GM12865 (cell line): Measurements from ENCODE around the gene IGSF23.

Experiments
- DNase-seq: peaks from one replicate; pipeline ENCODE4 v3.0.0; 2010; ENCODE audit warnings: low read depth
- H3K4me3 ChIP-seq: 2 replicates; pipeline ENCODE4 v1.5.1; 2011; ENCODE audit warnings: mild to moderate bottlenecking, low read depth, low read length, control low read depth
- CTCF ChIP-seq: IDR thresholded peaks from 2 replicates; pipeline ENCODE4 v1.5.1; 2011; ENCODE audit warnings: low read length, control low read depth, low read depth, inconsistent platforms; ENCODE audit not compliant: insufficient read depth; ENCODE audit errors: missing control alignments

IGSF23 gene

DNA sequence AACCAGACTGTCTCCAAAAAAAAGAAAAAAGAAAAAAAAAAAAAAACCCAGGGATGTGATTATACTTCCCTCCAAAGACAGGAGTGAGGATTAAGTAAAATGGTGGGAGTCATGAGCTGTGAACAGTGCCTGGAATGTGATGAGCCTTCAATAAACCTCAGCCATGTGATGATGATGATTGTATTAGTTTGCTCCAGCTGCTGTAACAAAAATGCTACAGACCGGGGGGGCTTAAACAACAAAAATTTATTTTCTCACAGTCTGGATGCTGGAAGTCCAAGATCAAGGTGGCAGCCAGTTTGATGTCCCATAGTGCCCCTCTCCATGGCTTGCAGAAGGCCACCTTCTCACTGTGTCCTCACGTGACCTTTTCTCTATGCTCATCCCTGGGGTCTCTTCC is 21.4 kb downstream of the IGSF23 start:
- no peak for DNase-seq
- TF ChIP-seq CTCF, result no peak
- no peak overlapping the region for H3K4me3 ChIP-seq

DNA sequence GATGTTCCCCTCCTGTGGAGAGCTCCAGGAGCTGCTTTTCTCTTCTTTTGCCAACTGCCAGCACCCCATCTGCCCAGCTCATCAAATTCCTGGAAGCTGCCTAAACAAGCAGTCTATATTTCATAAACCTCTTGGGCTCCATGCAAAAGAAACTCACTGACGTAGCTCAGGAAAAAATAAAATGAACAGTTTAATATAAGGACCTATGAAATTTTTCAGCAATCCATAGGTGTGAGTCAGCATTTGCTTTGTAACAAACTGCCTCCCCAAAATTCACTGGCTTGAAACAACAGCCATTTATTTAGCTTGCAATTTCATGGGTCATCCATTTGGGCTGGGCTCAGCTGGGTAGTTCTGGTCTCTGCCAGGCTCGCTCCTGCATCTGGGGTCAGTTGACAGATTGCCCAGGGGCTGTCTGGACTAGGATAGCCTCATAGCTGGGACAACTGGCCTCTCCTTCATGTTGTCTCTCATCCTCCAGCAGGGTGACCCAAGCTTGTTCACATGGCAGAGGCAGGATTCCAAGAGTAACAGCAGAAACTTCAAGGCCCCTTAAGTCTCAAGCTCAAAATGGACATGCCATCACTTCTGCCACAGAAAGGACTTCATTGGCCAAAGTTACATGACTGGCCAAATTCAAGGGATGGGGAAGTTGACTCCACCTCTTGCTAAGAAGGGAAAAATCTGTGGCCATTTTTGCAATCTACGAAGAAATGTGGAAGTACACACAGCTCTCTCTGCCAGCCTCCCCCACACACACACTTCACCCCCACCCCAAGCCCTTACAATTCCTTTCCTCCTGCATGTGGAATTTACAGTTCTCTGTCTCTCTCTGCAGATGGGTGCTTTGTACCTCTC is 22.4 kb downstream of the IGSF23 start:
- H3K4me3 ChIP-seq, result no peak overlapping the region
- no peak for TF ChIP-seq CTCF
- no peak for DNase-seq

GRCh38 chr19:44636439-44637389 is 23.4 kb downstream of the IGSF23 start:
- H3K4me3 ChIP-seq, result no peak overlapping the region
- no peak for TF ChIP-seq CTCF

GRCh38 chr19:44637390-44637764 is 24.0 kb downstream of the IGSF23 start:
- DNase-seq, result no peak
- TF ChIP-seq CTCF, result no peak
- H3K4me3 ChIP-seq, result no peak overlapping the region

More at GRCh38 chr19:44636439-44637389, 23.4 kb downstream of the IGSF23 start:
- no peak for DNase-seq

DNA sequence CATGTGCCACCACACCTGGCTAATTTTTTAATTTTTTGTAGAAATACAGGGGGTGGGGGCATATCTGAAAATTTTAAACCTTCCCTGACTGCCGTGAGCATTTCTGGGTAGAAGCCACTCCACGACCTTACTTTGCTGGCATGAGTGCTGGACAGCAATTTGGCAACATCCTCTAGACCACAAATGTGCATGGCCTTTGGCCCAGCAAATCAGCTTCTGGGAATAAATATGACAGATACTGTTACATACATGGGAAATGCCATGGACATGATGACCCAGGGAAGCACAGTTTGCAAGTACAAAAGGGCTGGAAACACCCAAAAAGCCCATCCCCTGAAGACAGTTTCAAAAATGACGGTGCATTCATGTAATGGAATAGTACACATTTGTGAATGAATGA is 27.2 kb downstream of the IGSF23 start:
- DNase-seq, result no peak
- TF ChIP-seq CTCF, result no peak
- no peak overlapping the region for H3K4me3 ChIP-seq

DNA sequence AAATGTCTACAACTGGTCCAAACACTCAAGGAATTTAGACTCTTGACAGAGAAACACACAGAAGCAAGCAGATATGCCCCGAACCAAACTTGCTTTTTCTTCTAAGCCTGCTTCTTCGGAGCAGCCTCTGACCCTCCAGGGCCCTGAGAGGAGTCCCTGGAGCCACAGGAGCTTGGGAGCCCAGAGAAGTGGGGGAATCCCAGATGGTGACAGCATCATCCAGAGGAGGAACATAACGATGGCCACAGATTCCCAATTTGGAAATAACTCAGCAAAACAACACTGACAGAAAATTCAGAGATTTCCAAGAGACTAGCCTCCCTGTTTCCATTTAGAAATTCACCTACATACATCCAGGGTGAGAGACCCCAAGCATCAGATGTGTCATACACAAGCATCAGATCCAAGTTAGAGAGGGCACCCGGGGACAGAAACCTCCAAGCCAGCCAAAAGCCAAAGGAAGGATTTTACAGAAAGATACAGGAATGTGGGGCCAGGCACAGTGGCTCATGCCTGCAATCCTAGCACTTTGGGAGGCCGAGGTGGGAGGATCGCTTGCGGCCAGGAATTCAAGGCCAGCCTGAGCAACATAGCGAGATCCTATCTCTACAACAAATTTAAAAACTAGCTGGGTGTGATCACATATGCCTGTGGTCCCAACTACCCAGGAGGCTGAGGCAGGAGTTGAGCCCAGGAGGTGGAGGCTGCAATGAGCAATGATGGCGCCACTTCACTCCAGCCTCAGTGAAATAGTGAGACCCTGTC is 28.3 kb downstream of the IGSF23 start:
- H3K4me3 ChIP-seq, result no peak overlapping the region
- DNase-seq, result no peak
- no peak for TF ChIP-seq CTCF
